ENCODE results near the gene HOXB7.

The HOXB7 gene

GRCh38 chr17:48571024-48571818 is 39.6 kb downstream of the HOXB7 start:
- H3K4me1 ChIP-seq (ENCODE audit: control insufficient read depth in 1 of 2, insufficient read depth in 2 of 2, low read length in 2 of 2): peaks cover 7 to 15% of the 10 kb centered on the region in 2 donors
- no peaks in the 10 kb centered on the region for H3K36me3 ChIP-seq (ENCODE audit: control insufficient read depth in 1 of 2, insufficient read depth in 2 of 2, low read length in 2 of 2)
- peak overlapping the region; percentile 32 to 53 for H3K4me3 ChIP-seq (ENCODE audit: low read depth in 1 of 2, low read length in 2 of 2)
- peaks cover 77 to 95% of the 10 kb centered on the region in 2 donors for H3K27me3 ChIP-seq (ENCODE audit: control insufficient read depth in 1 of 2, insufficient read depth in 2 of 2, low read length in 2 of 2)
- peak overlapping the region; percentile 53 to 54 for H3K9ac ChIP-seq (ENCODE audit: low read depth in 1 of 2, low read length in 2 of 2)
- no peaks in the 10 kb centered on the region for H3K9me3 ChIP-seq (ENCODE audit: control insufficient read depth in 1 of 2, low read length in 2 of 2)
- peak overlapping the region; percentile 70 for H3K27ac ChIP-seq (ENCODE audit: low read depth, low read length)

- Histone ChIP-seq H3K9ac (ENCODE audit: low read depth in 1 of 2, low read length in 2 of 2) (peak overlapping the region in 1 of 2 donors; percentile 16), H3K27ac (ENCODE audit: low read depth, low read length) (peak overlapping the region; percentile 44), H3K27me3 (ENCODE audit: control insufficient read depth in 1 of 2, insufficient read depth in 2 of 2, low read length in 2 of 2) (peaks cover 76 to 96% of the 10 kb centered on the region in 2 donors), H3K9me3 (ENCODE audit: control insufficient read depth in 1 of 2, low read length in 2 of 2) (no peaks in the 10 kb centered on the region), H3K4me3 (ENCODE audit: low read depth in 1 of 2, low read length in 2 of 2) (peak overlapping the region in 1 of 2 donors; percentile 53), H3K4me1 (ENCODE audit: control insufficient read depth in 1 of 2, insufficient read depth in 2 of 2, low read length in 2 of 2) (peaks cover 7 to 15% of the 10 kb centered on the region in 2 donors), H3K36me3 (ENCODE audit: control insufficient read depth in 1 of 2, insufficient read depth in 2 of 2, low read length in 2 of 2) (no peaks in the 10 kb centered on the region)
These were observed 40.3 kb downstream of the HOXB7 start for GRCh38 chr17:48570325-48571023.

DNA sequence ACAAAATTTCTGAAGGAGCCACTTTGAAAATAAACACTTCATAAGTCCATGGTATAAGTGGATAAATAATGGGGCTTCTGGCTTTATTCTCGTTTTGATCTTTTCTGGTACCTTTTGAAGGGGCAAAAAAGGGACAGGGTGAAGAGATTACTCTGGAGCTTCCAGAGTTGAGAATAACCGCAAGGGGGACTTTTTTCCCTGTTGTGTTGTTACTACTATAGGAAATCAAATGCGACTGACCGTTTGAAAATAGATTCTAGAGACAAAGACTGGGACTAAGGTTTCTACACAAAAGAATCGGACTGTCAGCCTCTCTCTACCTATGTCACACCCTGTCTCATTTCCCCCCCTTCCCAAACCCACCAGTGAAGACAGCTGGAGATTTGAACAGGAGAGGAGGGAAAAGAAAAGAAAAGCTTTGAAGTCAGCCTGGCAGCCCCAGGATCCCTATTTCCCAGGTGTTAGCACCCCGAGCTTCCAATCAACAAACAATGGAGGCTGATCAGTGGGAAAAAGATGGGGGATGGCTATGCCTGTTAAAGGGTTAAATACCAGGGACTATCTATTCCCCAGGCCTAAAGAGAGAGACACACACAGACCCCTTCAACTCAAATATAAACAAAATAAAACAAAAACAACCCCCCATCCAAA is 41.0 kb downstream of the HOXB7 start:
- Histone ChIP-seq H3K9me3 (ENCODE audit: control insufficient read depth in 1 of 2, low read length in 2 of 2) (no peaks in the 10 kb centered on the region), H3K36me3 (ENCODE audit: control insufficient read depth in 1 of 2, insufficient read depth in 2 of 2, low read length in 2 of 2) (no peaks in the 10 kb centered on the region), H3K27ac (ENCODE audit: low read depth, low read length) (peak overlapping the region; percentile 44), H3K27me3 (ENCODE audit: control insufficient read depth in 1 of 2, insufficient read depth in 2 of 2, low read length in 2 of 2) (peaks cover 80 to 97% of the 10 kb centered on the region in 2 donors), H3K9ac (ENCODE audit: low read depth in 1 of 2, low read length in 2 of 2) (no peak overlapping the region), H3K4me3 (ENCODE audit: low read depth in 1 of 2, low read length in 2 of 2) (no peak overlapping the region), H3K4me1 (ENCODE audit: control insufficient read depth in 1 of 2, insufficient read depth in 2 of 2, low read length in 2 of 2) (peaks cover 7 to 15% of the 10 kb centered on the region in 2 donors)

GRCh38 chr17:48569240-48569582 is 41.6 kb downstream of the HOXB7 start:
- peaks cover 7 to 15% of the 10 kb centered on the region in 2 donors for H3K4me1 ChIP-seq (ENCODE audit: control insufficient read depth in 1 of 2, insufficient read depth in 2 of 2, low read length in 2 of 2)
- H3K9me3 ChIP-seq (ENCODE audit: control insufficient read depth in 1 of 2, low read length in 2 of 2): no peaks in the 10 kb centered on the region
- no peak overlapping the region for H3K27ac ChIP-seq (ENCODE audit: low read depth, low read length)
- peaks cover 79 to 96% of the 10 kb centered on the region in 2 donors for H3K27me3 ChIP-seq (ENCODE audit: control insufficient read depth in 1 of 2, insufficient read depth in 2 of 2, low read length in 2 of 2)
- H3K4me3 ChIP-seq (ENCODE audit: low read depth in 1 of 2, low read length in 2 of 2): peak overlapping the region in 1 of 2 donors; percentile 12
- no peak overlapping the region for H3K9ac ChIP-seq (ENCODE audit: low read depth in 1 of 2, low read length in 2 of 2)
- no peaks in the 10 kb centered on the region for H3K36me3 ChIP-seq (ENCODE audit: control insufficient read depth in 1 of 2, insufficient read depth in 2 of 2, low read length in 2 of 2)

- H3K27ac ChIP-seq (ENCODE audit: low read depth, low read length): peak overlapping the region; percentile 17
- H3K4me3 ChIP-seq (ENCODE audit: low read depth in 1 of 2, low read length in 2 of 2): peak overlapping the region; percentile 12 to 15
- H3K4me1 ChIP-seq (ENCODE audit: control insufficient read depth in 1 of 2, insufficient read depth in 2 of 2, low read length in 2 of 2): peaks cover 7 to 15% of the 10 kb centered on the region in 2 donors
- no peaks in the 10 kb centered on the region for H3K9me3 ChIP-seq (ENCODE audit: control insufficient read depth in 1 of 2, low read length in 2 of 2)
- no peak overlapping the region for H3K9ac ChIP-seq (ENCODE audit: low read depth in 1 of 2, low read length in 2 of 2)
- peaks cover 77 to 92% of the 10 kb centered on the region in 2 donors for H3K27me3 ChIP-seq (ENCODE audit: control insufficient read depth in 1 of 2, insufficient read depth in 2 of 2, low read length in 2 of 2)
- H3K36me3 ChIP-seq (ENCODE audit: control insufficient read depth in 1 of 2, insufficient read depth in 2 of 2, low read length in 2 of 2): no peaks in the 10 kb centered on the region
These were observed 42.1 kb downstream of the HOXB7 start for GRCh38 chr17:48568499-48569239.

DNA sequence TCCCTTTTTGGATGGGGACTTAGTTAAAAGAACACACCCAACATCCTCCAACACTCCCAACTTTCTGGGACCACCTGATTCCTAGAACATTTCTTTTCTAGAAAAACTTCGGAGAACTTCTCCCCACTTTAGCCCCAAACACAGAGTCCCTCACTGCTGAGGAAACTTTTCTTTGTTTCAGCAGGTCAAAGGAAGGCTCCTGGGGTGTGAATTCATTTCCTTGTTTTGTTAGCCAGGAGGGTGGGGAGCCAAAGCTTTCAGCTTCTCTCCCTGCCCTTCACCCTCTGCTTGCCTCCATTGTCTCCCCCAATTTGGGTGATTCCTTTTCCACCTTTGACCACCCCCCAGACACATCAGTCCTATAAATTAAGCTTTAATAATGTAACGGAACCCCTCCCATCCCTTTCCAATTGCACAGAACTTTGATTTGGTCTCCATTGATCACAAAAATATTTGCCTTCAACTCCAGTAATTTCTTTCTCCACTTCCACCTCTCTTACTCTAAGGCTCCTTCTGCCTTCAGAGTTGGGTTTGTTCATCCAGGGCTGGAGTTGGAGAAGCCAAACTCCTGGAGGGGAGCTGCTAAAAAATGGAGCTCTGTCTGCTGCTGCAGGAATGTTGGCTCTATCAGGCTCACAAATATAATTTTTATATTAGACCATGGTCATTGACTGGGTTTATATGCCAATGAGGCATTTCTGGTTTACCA is 43.0 kb downstream of the HOXB7 start:
- Histone ChIP-seq H3K36me3 (ENCODE audit: control insufficient read depth in 1 of 2, insufficient read depth in 2 of 2, low read length in 2 of 2) (no peaks in the 10 kb centered on the region), H3K4me3 (ENCODE audit: low read depth in 1 of 2, low read length in 2 of 2) (no peak overlapping the region), H3K9ac (ENCODE audit: low read depth in 1 of 2, low read length in 2 of 2) (no peak overlapping the region), H3K27ac (ENCODE audit: low read depth, low read length) (no peak overlapping the region), H3K27me3 (ENCODE audit: control insufficient read depth in 1 of 2, insufficient read depth in 2 of 2, low read length in 2 of 2) (peaks cover 79 to 92% of the 10 kb centered on the region in 2 donors), H3K4me1 (ENCODE audit: control insufficient read depth in 1 of 2, insufficient read depth in 2 of 2, low read length in 2 of 2) (peaks cover 11 to 15% of the 10 kb centered on the region in 2 donors), H3K9me3 (ENCODE audit: control insufficient read depth in 1 of 2, low read length in 2 of 2) (no peaks in the 10 kb centered on the region)

- H3K4me1 ChIP-seq (ENCODE audit: control insufficient read depth in 1 of 2, insufficient read depth in 2 of 2, low read length in 2 of 2): peaks cover 15 to 17% of the 10 kb centered on the region in 2 donors
- H3K36me3 ChIP-seq (ENCODE audit: control insufficient read depth in 1 of 2, insufficient read depth in 2 of 2, low read length in 2 of 2): no peaks in the 10 kb centered on the region
- no peaks in the 10 kb centered on the region for H3K9me3 ChIP-seq (ENCODE audit: control insufficient read depth in 1 of 2, low read length in 2 of 2)
- H3K27ac ChIP-seq (ENCODE audit: low read depth, low read length): no peak overlapping the region
- H3K27me3 ChIP-seq (ENCODE audit: control insufficient read depth in 1 of 2, insufficient read depth in 2 of 2, low read length in 2 of 2): peaks cover 78 to 91% of the 10 kb centered on the region in 2 donors
- H3K9ac ChIP-seq (ENCODE audit: low read depth in 1 of 2, low read length in 2 of 2): no peak overlapping the region
- H3K4me3 ChIP-seq (ENCODE audit: low read depth in 1 of 2, low read length in 2 of 2): no peak overlapping the region
These were observed 43.6 kb downstream of the HOXB7 start for GRCh38 chr17:48567209-48567608.

GRCh38 chr17:48566717-48567116 is 44.1 kb downstream of the HOXB7 start:
- no peaks in the 10 kb centered on the region for H3K36me3 ChIP-seq (ENCODE audit: control insufficient read depth in 1 of 2, insufficient read depth in 2 of 2, low read length in 2 of 2)
- H3K9ac ChIP-seq (ENCODE audit: low read depth in 1 of 2, low read length in 2 of 2): no peak overlapping the region
- no peak overlapping the region for H3K27ac ChIP-seq (ENCODE audit: low read depth, low read length)
- H3K27me3 ChIP-seq (ENCODE audit: control insufficient read depth in 1 of 2, insufficient read depth in 2 of 2, low read length in 2 of 2): peaks cover 76 to 91% of the 10 kb centered on the region in 2 donors
- no peaks in the 10 kb centered on the region for H3K9me3 ChIP-seq (ENCODE audit: control insufficient read depth in 1 of 2, low read length in 2 of 2)
- no peak overlapping the region for H3K4me3 ChIP-seq (ENCODE audit: low read depth in 1 of 2, low read length in 2 of 2)
- peaks cover 15 to 21% of the 10 kb centered on the region in 2 donors for H3K4me1 ChIP-seq (ENCODE audit: control insufficient read depth in 1 of 2, insufficient read depth in 2 of 2, low read length in 2 of 2)

DNA sequence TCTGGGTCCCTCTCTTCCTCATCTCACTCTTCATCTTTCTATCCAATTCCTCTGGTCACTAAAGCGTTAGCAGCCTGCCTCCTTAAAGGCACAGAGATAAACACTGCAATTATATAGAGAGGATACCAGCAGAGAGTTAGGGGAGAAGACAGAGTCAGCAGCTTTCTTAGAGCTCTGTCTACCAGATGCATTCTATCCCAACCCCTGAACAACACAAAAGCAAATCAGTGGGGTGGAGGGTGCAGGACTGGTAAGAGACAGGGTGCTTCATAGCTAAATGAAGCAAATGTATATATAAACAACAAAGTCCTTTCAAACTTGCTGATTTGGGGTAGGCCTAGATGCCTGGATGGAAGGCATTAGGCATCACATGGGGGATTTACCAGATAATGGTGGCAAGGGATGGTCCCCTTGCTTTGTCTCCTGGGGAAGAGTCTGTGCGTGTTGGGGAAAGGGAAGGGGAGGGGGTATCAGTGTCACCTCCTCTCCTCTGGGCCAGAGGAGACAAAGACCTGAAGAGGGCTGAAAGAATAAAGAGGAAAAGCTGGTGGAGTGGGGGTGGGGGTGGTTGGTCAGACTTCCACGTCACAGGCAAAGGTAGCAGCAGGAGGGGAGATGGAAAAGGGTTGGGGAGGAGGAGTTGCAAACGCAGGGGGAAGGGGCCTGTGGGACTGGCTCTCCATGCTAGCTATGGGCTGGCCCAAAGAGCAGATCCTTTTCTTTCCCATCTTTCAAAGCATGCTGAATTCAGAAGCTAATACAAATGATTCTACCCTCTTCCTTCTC is 44.7 kb downstream of the HOXB7 start:
- H3K4me3 ChIP-seq (ENCODE audit: low read depth in 1 of 2, low read length in 2 of 2): no peak overlapping the region
- H3K27ac ChIP-seq (ENCODE audit: low read depth, low read length): no peak overlapping the region
- no peaks in the 10 kb centered on the region for H3K36me3 ChIP-seq (ENCODE audit: control insufficient read depth in 1 of 2, insufficient read depth in 2 of 2, low read length in 2 of 2)
- no peaks in the 10 kb centered on the region for H3K9me3 ChIP-seq (ENCODE audit: control insufficient read depth in 1 of 2, low read length in 2 of 2)
- peaks cover 70 to 86% of the 10 kb centered on the region in 2 donors for H3K27me3 ChIP-seq (ENCODE audit: control insufficient read depth in 1 of 2, insufficient read depth in 2 of 2, low read length in 2 of 2)
- H3K9ac ChIP-seq (ENCODE audit: low read depth in 1 of 2, low read length in 2 of 2): no peak overlapping the region
- H3K4me1 ChIP-seq (ENCODE audit: control insufficient read depth in 1 of 2, insufficient read depth in 2 of 2, low read length in 2 of 2): peaks cover 15 to 21% of the 10 kb centered on the region in 2 donors
